Caco-2 (cell line): ENCODE measurements around the gene GDF15. TPM values are rescaled to one million over a fixed set of nuclear protein-coding genes. Genes with fewer than 3 reads are reported as not detected.

Experiments
- BruUV-seq: library from RNA; stranded (reverse); fragments of 400-500 nt; replicated peaks from 2 replicates; lab custom pipeline; 2021; lab: Mats Ljungman, UMichigan
- CTCF ChIA-PET: fragments of 300-600 bp; sonication (Branson Sonifier 250); formaldehyde crosslinking; loops from one replicate; lab custom pipeline; 2022; ENCODE audit warnings: antibody characterized with exemption; lab: Charles Lee
- POLR2A ChIA-PET: fragments of 300-600 bp; sonication (Branson Sonifier 250); formaldehyde crosslinking; loops from one replicate; lab custom pipeline; 2022; ENCODE audit warnings: antibody characterized with exemption; lab: Charles Lee
- DNase-seq, 2 experiments: peaks; one replicate each; pipeline versions ENCODE4 v3.0.0 to v3.0.0-alpha.2; 2020 to 2022
- H3K27me3 ChIP-seq: replicated peaks from 2 replicates; pipeline ENCODE4 v1.6.0; 2011; ENCODE audit warnings: low read length; ENCODE audit not compliant: control insufficient read depth, insufficient read depth
- H3K36me3 ChIP-seq: 2 replicates; pipeline ENCODE4 v1.5.1; 2011; ENCODE audit warnings: low read length; ENCODE audit not compliant: control insufficient read depth, insufficient read depth
- H3K4me1 ChIP-seq: fragments of 250-450 bp; sonication (Bioruptor Pico); 2 replicates; pipeline ENCODE4 v1.5.1; 2020; ENCODE audit warnings: mild to moderate bottlenecking
- H3K4me3 ChIP-seq: 2 replicates; pipeline ENCODE4 v1.5.1; 2011; ENCODE audit warnings: low read depth, mild to moderate bottlenecking, control low read depth, low read length
- H3K9me3 ChIP-seq: fragments of 250-450 bp; sonication (Bioruptor Pico); 2 replicates; pipeline ENCODE4 v1.5.1; 2020; ENCODE audit warnings: mild to moderate bottlenecking, moderate library complexity
- H3K27ac Mint-ChIP-seq: one replicate; pipeline ENCODE4 v1.8.0; 2022; ENCODE audit warnings: mixed read lengths; ENCODE audit not compliant: unreplicated experiment
- H3K27me3 Mint-ChIP-seq: one replicate; pipeline ENCODE4 v1.8.0; 2022; ENCODE audit warnings: mixed read lengths; ENCODE audit not compliant: insufficient read depth, unreplicated experiment
- H3K36me3 Mint-ChIP-seq: one replicate; pipeline ENCODE4 v1.8.0; 2022; ENCODE audit warnings: mild to moderate bottlenecking, mixed read lengths; ENCODE audit not compliant: insufficient read depth, unreplicated experiment
- H3K4me1 Mint-ChIP-seq: one replicate; pipeline ENCODE4 v1.8.0; 2022; ENCODE audit warnings: low read depth, mixed read lengths; ENCODE audit not compliant: unreplicated experiment
- H3K4me3 Mint-ChIP-seq: one replicate; pipeline ENCODE4 v1.8.0; 2022; ENCODE audit warnings: mild to moderate bottlenecking, moderate library complexity, mixed read lengths; ENCODE audit not compliant: unreplicated experiment
- H3K9me3 Mint-ChIP-seq: one replicate; pipeline ENCODE4 v1.8.0; 2022; ENCODE audit warnings: mixed read lengths; ENCODE audit not compliant: unreplicated experiment
- intact Hi-C: fragments of 100-400 bp; cut with micrococcal nuclease; formaldehyde crosslinking; loops from one replicate; pipeline ENCODE4 v1.10.0; 2022; ENCODE audit not compliant: unreplicated experiment
- total RNA-seq: library from RNA; stranded (reverse); gene quantifications from 2 replicates; pipeline ENCODE4 v1.2.3, GENCODE V29; 2022
- TF ChIP-seq, protein P1 (sequence below), 2 experiments: fragments of 200-600 bp in 1 of 2; IDR thresholded peaks; 1 replicate in 1 of 2; 2 replicates in 1 of 2; pipeline versions ENCODE4 v1.5.1 to v1.8.0; 2011 to 2022; ENCODE audit warnings: antibody characterized with exemption in 1 of 2, control low read depth in 1 of 2, inconsistent platforms in 1 of 2, low read depth in 1 of 2, low read length in 1 of 2, mild to moderate bottlenecking in 1 of 2, moderate library complexity in 1 of 2; ENCODE audit not compliant: insufficient read depth in 1 of 2, severe bottlenecking in 1 of 2, unreplicated experiment in 1 of 2

Gene GDF15
- total RNA-seq, 1 experiment from 2014 or later: 56.1 TPM

GRCh38 chr19:18421371-18421959, 35.5 kb downstream of the GDF15 start:
- no peak for DNase-seq
- H3K9me3 ChIP-seq: no peaks in the 10 kb centered on the region
- TF ChIP-seq, protein P1, sequence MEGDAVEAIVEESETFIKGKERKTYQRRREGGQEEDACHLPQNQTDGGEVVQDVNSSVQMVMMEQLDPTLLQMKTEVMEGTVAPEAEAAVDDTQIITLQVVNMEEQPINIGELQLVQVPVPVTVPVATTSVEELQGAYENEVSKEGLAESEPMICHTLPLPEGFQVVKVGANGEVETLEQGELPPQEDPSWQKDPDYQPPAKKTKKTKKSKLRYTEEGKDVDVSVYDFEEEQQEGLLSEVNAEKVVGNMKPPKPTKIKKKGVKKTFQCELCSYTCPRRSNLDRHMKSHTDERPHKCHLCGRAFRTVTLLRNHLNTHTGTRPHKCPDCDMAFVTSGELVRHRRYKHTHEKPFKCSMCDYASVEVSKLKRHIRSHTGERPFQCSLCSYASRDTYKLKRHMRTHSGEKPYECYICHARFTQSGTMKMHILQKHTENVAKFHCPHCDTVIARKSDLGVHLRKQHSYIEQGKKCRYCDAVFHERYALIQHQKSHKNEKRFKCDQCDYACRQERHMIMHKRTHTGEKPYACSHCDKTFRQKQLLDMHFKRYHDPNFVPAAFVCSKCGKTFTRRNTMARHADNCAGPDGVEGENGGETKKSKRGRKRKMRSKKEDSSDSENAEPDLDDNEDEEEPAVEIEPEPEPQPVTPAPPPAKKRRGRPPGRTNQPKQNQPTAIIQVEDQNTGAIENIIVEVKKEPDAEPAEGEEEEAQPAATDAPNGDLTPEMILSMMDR (IDR thresholded peaks at IDR 0.05; ENCODE audit: insufficient read depth in 1 of 2, low read depth in 1 of 2, low read length in 1 of 2, severe bottlenecking in 1 of 2, unreplicated experiment in 1 of 2): no peak
- ChIA-PET CTCF (interaction anchor here (0.7 kb wide), 1 partner anchor 197 kb away, joined by 3 read pairs; no protein-coding TSS in a partner anchor), POLR2A (no interaction called here)
- Mint-ChIP-seq H3K4me3 (no peak overlapping the region), H3K36me3 (peaks cover 22% of the 10 kb centered on the region), H3K9me3 (no peaks in the 10 kb centered on the region), H3K27ac (no peak overlapping the region), H3K4me1 (peaks cover 7% of the 10 kb centered on the region), H3K27me3 (no peaks in the 10 kb centered on the region)
- no TSS peak for BruUV-seq
- peaks cover 36% of the 10 kb centered on the region for H3K4me1 ChIP-seq
- no peaks in the 10 kb centered on the region for H3K36me3 ChIP-seq
- H3K27me3 ChIP-seq: no peaks in the 10 kb centered on the region
- H3K4me3 ChIP-seq: no peak overlapping the region
- intact Hi-C loops: no loop called here

GRCh38 chr19:18422530-18423191, 36.7 kb downstream of the GDF15 start:
- H3K4me3 ChIP-seq: no peak overlapping the region
- Mint-ChIP-seq H3K27me3 (no peaks in the 10 kb centered on the region), H3K9me3 (no peaks in the 10 kb centered on the region), H3K4me3 (no peak overlapping the region), H3K4me1 (peaks cover 7% of the 10 kb centered on the region), H3K36me3 (peaks cover 13% of the 10 kb centered on the region), H3K27ac (no peak overlapping the region)
- CTCF ChIA-PET: interaction anchor here (0.6 kb wide), 1 partner anchor 15 kb away, joined by 3 read pairs; the partner anchor contains the start of gene ISYNA1
- TF ChIP-seq, protein P1 (IDR thresholded peaks at IDR 0.05; ENCODE audit: insufficient read depth in 1 of 2, low read depth in 1 of 2, low read length in 1 of 2, severe bottlenecking in 1 of 2, unreplicated experiment in 1 of 2): no peak
- no peaks in the 10 kb centered on the region for H3K27me3 ChIP-seq
- H3K36me3 ChIP-seq: no peaks in the 10 kb centered on the region
- POLR2A ChIA-PET: no interaction called here
- intact Hi-C loops: no loop called here
- no peaks in the 10 kb centered on the region for H3K9me3 ChIP-seq
- peaks cover 33% of the 10 kb centered on the region for H3K4me1 ChIP-seq
- BruUV-seq: no TSS peak
- DNase-seq: no peak

GRCh38 chr19:18423258-18424020, 37.5 kb downstream of the GDF15 start:
- H3K4me3 Mint-ChIP-seq: no peak overlapping the region
- H3K27me3 Mint-ChIP-seq: no peaks in the 10 kb centered on the region
- ChIA-PET POLR2A (no interaction called here), CTCF (interaction anchor here (0.6 to 1.1 kb wide), 2 partner anchors 38 to 90 kb away, joined by 4 to 5 read pairs; no protein-coding TSS in a partner anchor)
- no peaks in the 10 kb centered on the region for H3K27me3 ChIP-seq
- no peaks in the 10 kb centered on the region for H3K9me3 ChIP-seq
- peaks cover 7% of the 10 kb centered on the region for H3K4me1 Mint-ChIP-seq
- no peak for DNase-seq
- intact Hi-C loops: no loop called here
- H3K36me3 ChIP-seq: no peaks in the 10 kb centered on the region
- TF ChIP-seq, protein P1 (IDR thresholded peaks at IDR 0.05; ENCODE audit: insufficient read depth in 1 of 2, low read depth in 1 of 2, low read length in 1 of 2, severe bottlenecking in 1 of 2, unreplicated experiment in 1 of 2): no peak
- BruUV-seq: no TSS peak
- no peaks in the 10 kb centered on the region for H3K9me3 Mint-ChIP-seq
- H3K27ac Mint-ChIP-seq: no peak overlapping the region
- H3K4me1 ChIP-seq: peaks cover 27% of the 10 kb centered on the region
- no peak overlapping the region for H3K4me3 ChIP-seq
- peaks cover 13% of the 10 kb centered on the region for H3K36me3 Mint-ChIP-seq
